Testis (tissue), 3 donors: Measurements from ENCODE around the gene SRR. TPM values are rescaled to one million over a fixed set of nuclear protein-coding genes. Genes with fewer than 3 reads are reported as not detected.

Source experiments
- DNase-seq: peaks from one replicate; pipeline ENCODE4 v3.0.0-alpha.2; 2019
- H3K27ac ChIP-seq, 2 donors: fragments of 200-600 bp; sonication (generic); one replicate each; pipeline ENCODE4 v1.5.1; 2019
- H3K27me3 ChIP-seq: fragments of 200-600 bp; sonication (generic); one replicate; pipeline ENCODE4 v1.5.1; 2019
- H3K36me3 ChIP-seq: fragments of 200-600 bp; sonication (generic); one replicate; pipeline ENCODE4 v1.5.1; 2017; ENCODE audit warnings: low read depth; ENCODE audit errors: missing control alignments
- H3K4me1 ChIP-seq: fragments of 200-600 bp; sonication (generic); one replicate; pipeline ENCODE4 v1.5.1; 2019
- H3K4me3 ChIP-seq, 2 donors: fragments of 200-600 bp; sonication (generic); one replicate each; pipeline ENCODE4 v1.5.1; 2017 to 2019
- H3K9me3 ChIP-seq: fragments of 200-600 bp; sonication (generic); one replicate; pipeline ENCODE4 v1.5.1; 2017
- CTCF ChIP-seq, 3 experiments: fragments of 450-650 bp in 2 of 3; fragments of 200-600 bp in 1 of 3; sonication (generic) in 1 of 3; IDR thresholded peaks; one replicate each; pipeline ENCODE4 v1.5.1; 2016 to 2019; ENCODE audit warnings: antibody characterized with exemption in 3 of 3, mild to moderate bottlenecking in 2 of 3, moderate library complexity in 1 of 3
- POLR2A ChIP-seq: fragments of 450-650 bp; IDR thresholded peaks from one replicate; pipeline ENCODE4 v1.6.1; 2017; ENCODE audit warnings: antibody characterized with exemption, mild to moderate bottlenecking, moderate library complexity
- WGBS, 2 donors: methylation state at CpG; one replicate each; pipeline ENCODE4 v1.1.5; 2018; 5-methylcytosine and 5-hydroxymethylcytosine counted together
- intact Hi-C: fragments of 100-400 bp; cut with DNase I; formaldehyde crosslinking; loops from one replicate; pipeline ENCODE4 v1.15.1; 2023; ENCODE audit warnings: low total_unique reads
- polyA plus RNA-seq: library from polyadenylated mRNA; stranded (reverse); fragments of 350-450 nt; fragmentation: Illumina TruSeq; extraction: RNeasy Lipid Tissue Mini Kit (QIAGEN cat#74804); gene quantifications from one replicate; pipeline ENCODE4 v1.2.3, GENCODE V29; 2014; ENCODE audit warnings: low read depth, low replicate concordance; ENCODE audit not compliant: insufficient read depth
- total RNA-seq, 2 donors: library from RNA; depleted of rRNA; stranded (reverse); fragments of >200 nt; gene quantifications; one replicate each; pipeline ENCODE4 v1.2.3, GENCODE V29; 2016

The SRR gene
- total and polyA plus RNA-seq, 3 donors from 2014 or later: 14.2 to 16.9 (median 16.1) TPM

DNA sequence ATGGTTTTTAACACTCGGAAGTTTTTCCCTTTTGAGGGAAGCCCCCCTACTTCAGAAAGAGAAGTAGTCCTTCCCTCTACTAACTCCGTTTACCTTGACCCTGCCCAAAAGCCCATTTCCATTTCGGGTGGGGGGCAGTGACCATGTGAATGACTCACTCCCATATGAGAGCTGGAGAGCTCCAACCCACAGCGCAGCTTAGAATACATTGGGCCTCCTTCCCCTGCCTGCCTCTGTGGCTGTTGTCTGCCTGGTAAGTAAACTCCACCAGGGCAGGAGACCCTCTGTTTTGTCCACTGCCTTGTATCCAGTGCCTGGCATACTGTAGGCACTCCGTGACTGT, 34.5 kb downstream of the SRR start:
- WGBS, 2 donors: 11 to 16% methylated on average over 3 to 5 of the region's 5 CpGs
- TF ChIP-seq CTCF (IDR thresholded peaks at IDR 0.05) (no peak), POLR2A (no peak)
- DNase-seq: peak; percentile 28
- Histone ChIP-seq H3K27ac (peak overlapping the region; percentile 63 to 79), H3K36me3 (no peaks in the 10 kb centered on the region), H3K27me3 (no peaks in the 10 kb centered on the region), H3K4me3 (peak overlapping the region; percentile 83 to 85), H3K4me1 (peaks cover 11% of the 10 kb centered on the region), H3K9me3 (no peaks in the 10 kb centered on the region)
- intact Hi-C loops: no loop called here

DNA sequence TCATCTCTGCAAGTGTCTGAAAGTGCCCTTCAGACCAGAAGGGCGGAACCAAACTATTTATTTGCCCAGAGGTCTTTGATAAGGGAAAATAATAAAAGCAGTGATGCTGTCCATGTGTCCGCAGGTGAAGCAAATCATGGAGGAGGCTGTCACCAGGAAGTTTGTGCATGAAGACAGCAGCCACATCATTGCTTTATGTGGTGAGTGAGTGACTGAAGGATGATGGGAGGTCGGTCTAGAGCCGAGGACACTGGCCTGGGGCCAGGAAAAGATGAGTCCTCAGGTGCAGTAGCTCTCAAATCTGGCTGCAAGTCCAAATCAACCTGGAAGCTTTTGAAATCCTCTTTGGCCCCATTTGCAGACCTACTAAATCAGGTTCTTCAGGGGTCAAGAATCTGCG, 39.7 kb downstream of the SRR start:
- TF ChIP-seq CTCF (IDR thresholded peaks at IDR 0.05) (no peak), POLR2A (no peak)
- WGBS, 2 donors: 76 to 81% methylated on average over 5 of the region's 5 CpGs
- intact Hi-C loops: no loop called here
- Histone ChIP-seq H3K27ac (no peak overlapping the region), H3K27me3 (no peaks in the 10 kb centered on the region), H3K4me1 (peaks cover 7% of the 10 kb centered on the region), H3K36me3 (no peaks in the 10 kb centered on the region), H3K4me3 (no peak overlapping the region), H3K9me3 (no peaks in the 10 kb centered on the region)
- DNase-seq: no peak

GRCh38 chr17:2344528-2344927, 40.8 kb downstream of the SRR start:
- H3K27me3 ChIP-seq: no peaks in the 10 kb centered on the region
- H3K9me3 ChIP-seq: no peaks in the 10 kb centered on the region
- no peak for DNase-seq
- WGBS, 2 donors: 83 to 85% methylated on average over 10 of the region's 10 CpGs
- H3K4me3 ChIP-seq: no peak overlapping the region
- TF ChIP-seq POLR2A: no peak
- no peak for TF ChIP-seq CTCF (IDR thresholded peaks at IDR 0.05)
- H3K4me1 ChIP-seq: peaks cover 6% of the 10 kb centered on the region
- intact Hi-C loops: no loop called here
- H3K27ac ChIP-seq: no peak overlapping the region
- no peaks in the 10 kb centered on the region for H3K36me3 ChIP-seq

DNA sequence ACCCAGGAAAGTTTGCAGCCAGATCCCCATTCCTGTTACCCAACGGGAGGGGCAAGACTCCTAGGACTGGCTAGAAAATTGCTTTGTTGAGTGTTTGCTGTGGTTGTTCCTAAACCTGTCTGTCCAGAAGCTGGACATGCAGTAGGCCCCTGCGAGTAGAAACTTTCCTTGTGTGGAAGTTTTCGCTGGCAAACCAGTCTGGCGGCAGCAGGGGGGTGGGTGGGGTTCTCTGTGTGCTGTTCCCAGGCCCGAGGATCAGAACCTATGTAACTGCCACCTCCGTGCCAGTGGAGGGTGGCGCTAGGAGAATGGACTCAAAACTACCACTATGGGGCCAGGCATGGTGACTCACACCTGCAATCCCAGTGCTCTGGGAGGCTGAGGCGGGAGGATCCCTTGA, 42.7 kb downstream of the SRR start:
- H3K4me3 ChIP-seq: no peak overlapping the region
- no peaks in the 10 kb centered on the region for H3K27me3 ChIP-seq
- peaks cover 6% of the 10 kb centered on the region for H3K4me1 ChIP-seq
- intact Hi-C loops: no loop called here
- no peaks in the 10 kb centered on the region for H3K36me3 ChIP-seq
- DNase-seq: no peak
- H3K27ac ChIP-seq: no peak overlapping the region
- no peaks in the 10 kb centered on the region for H3K9me3 ChIP-seq
- TF ChIP-seq CTCF (IDR thresholded peaks at IDR 0.05) (no peak), POLR2A (no peak)
- 91 to 97% methylated on average over 7 to 8 of the region's 8 CpGs for WGBS, 2 donors

GRCh38 chr17:2347805-2348685, 44.3 kb downstream of the SRR start:
- H3K4me1 ChIP-seq: peaks cover 6% of the 10 kb centered on the region
- H3K36me3 ChIP-seq: no peaks in the 10 kb centered on the region
- TF ChIP-seq POLR2A (no peak), CTCF (IDR thresholded peaks at IDR 0.05) (no peak)
- 61 to 64% methylated on average over 11 of the region's 11 CpGs for WGBS, 2 donors
- no peak for DNase-seq
- H3K27ac ChIP-seq: no peak overlapping the region
- intact Hi-C loops: no loop called here
- no peaks in the 10 kb centered on the region for H3K9me3 ChIP-seq
- H3K4me3 ChIP-seq: no peak overlapping the region
- H3K27me3 ChIP-seq: no peaks in the 10 kb centered on the region
